GM12801 (cell line): ENCODE data around the gene NUP50.

ENCODE experiments used
- CTCF ChIP-seq: IDR thresholded peaks from one replicate; pipeline ENCODE4 v1.5.1; 2011; ENCODE audit warnings: control low read depth; ENCODE audit not compliant: insufficient read length; ENCODE audit errors: extremely low read depth

The NUP50 gene

GRCh38 chr22:45163099-45163450 lies 650 bp upstream of the NUP50 start:
- TF ChIP-seq CTCF = no peak

GRCh38 chr22:45164270-45165088 lies 754 bp downstream of the NUP50 start:
- TF ChIP-seq CTCF = no peak

- no peak for TF ChIP-seq CTCF
Measured at GRCh38 chr22:45166932-45167331, 3.2 kb downstream of the NUP50 start.

GRCh38 chr22:45169591-45170466 lies 6.1 kb downstream of the NUP50 start:
- TF ChIP-seq CTCF = no peak

GRCh38 chr22:45171830-45172229 lies 8.1 kb downstream of the NUP50 start:
- no peak for TF ChIP-seq CTCF

- TF ChIP-seq CTCF = no peak
Measured at GRCh38 chr22:45172881-45173585, 9.3 kb downstream of the NUP50 start.
